Nephron progenitor cell (in vitro differentiated cells): ENCODE results near the gene ELF2.

ENCODE experiments used
- DNase-seq: peaks from one replicate; pipeline ENCODE4 v3.0.0; 2021
- H3K27ac Mint-ChIP-seq: 2 replicates; pipeline ENCODE4 v1.8.0; 2021; ENCODE audit warnings: mild to moderate bottlenecking, moderate library complexity, mixed read lengths
- H3K27me3 Mint-ChIP-seq: 2 replicates; pipeline ENCODE4 v1.8.0; 2021; ENCODE audit warnings: mild to moderate bottlenecking, low read depth, mixed read lengths; ENCODE audit not compliant: poor library complexity
- H3K36me3 Mint-ChIP-seq: 2 replicates; pipeline ENCODE4 v1.8.0; 2021; ENCODE audit warnings: low read depth, mixed read lengths
- H3K4me1 Mint-ChIP-seq: 2 replicates; pipeline ENCODE4 v1.8.0; 2021; ENCODE audit warnings: mixed read lengths
- H3K4me3 Mint-ChIP-seq: 2 replicates; pipeline ENCODE4 v1.8.0; 2021; ENCODE audit warnings: mild to moderate bottlenecking, moderate library complexity, mixed read lengths
- H3K9me3 Mint-ChIP-seq: 2 replicates; pipeline ENCODE4 v1.8.0; 2021; ENCODE audit warnings: mild to moderate bottlenecking, moderate library complexity, mixed read lengths
- TF ChIP-seq, protein P1 (sequence below): fragments of 200-600 bp; sonication (generic); IDR thresholded peaks from 2 replicates; pipeline ENCODE4 v1.5.0; 2021; ENCODE audit warnings: antibody characterized with exemption

ELF2 gene

DNA sequence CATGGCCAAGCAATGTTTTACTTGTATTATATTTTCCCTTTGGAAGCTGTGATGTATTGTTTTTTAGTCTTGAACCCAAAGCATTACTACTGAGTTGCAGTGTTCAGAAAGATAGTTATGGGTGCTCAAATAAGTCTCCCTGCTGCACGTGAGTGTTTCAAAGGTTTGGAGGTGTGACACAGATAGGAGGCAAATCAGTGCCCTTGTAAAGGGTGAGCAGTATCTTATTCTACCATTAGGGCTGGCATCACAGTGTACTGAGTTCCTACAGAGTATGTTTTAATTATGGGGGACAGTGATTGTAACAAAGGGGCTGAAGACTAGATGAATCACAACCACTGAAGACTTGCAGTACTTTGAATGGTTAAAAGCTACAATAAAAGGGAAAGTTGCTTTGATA is 123.1 kb downstream of the ELF2 start:
- peaks cover 66% of the 10 kb centered on the region for H3K36me3 Mint-ChIP-seq
- H3K4me3 Mint-ChIP-seq: no peak overlapping the region
- no peak for DNase-seq
- peaks cover 9% of the 10 kb centered on the region for H3K4me1 Mint-ChIP-seq
- H3K27me3 Mint-ChIP-seq: no peaks in the 10 kb centered on the region
- no peaks in the 10 kb centered on the region for H3K9me3 Mint-ChIP-seq
- TF ChIP-seq, protein P1, sequence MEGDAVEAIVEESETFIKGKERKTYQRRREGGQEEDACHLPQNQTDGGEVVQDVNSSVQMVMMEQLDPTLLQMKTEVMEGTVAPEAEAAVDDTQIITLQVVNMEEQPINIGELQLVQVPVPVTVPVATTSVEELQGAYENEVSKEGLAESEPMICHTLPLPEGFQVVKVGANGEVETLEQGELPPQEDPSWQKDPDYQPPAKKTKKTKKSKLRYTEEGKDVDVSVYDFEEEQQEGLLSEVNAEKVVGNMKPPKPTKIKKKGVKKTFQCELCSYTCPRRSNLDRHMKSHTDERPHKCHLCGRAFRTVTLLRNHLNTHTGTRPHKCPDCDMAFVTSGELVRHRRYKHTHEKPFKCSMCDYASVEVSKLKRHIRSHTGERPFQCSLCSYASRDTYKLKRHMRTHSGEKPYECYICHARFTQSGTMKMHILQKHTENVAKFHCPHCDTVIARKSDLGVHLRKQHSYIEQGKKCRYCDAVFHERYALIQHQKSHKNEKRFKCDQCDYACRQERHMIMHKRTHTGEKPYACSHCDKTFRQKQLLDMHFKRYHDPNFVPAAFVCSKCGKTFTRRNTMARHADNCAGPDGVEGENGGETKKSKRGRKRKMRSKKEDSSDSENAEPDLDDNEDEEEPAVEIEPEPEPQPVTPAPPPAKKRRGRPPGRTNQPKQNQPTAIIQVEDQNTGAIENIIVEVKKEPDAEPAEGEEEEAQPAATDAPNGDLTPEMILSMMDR: no peak
- peak overlapping the region; percentile 5 for H3K27ac Mint-ChIP-seq

DNA sequence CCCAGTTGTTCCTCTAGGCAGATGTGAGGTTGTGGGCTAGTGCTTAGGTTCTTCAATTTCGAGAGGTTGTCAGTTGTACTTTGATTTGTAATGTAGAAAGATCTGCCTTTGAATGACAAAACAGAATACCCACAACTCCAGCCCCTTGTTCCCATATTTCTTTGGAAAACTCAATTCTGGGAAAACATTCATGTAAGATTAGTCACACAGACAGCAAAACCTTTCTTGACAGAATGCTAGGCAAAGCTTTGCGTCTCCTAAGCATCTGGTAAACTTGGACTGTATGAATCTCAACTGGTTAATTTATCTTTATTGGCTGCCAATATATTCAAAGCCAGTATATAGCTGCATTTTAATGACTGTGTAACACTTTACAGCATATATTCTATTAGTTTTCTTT is 126.6 kb downstream of the ELF2 start:
- Mint-ChIP-seq H3K4me3 (no peak overlapping the region), H3K9me3 (no peaks in the 10 kb centered on the region), H3K27ac (peak overlapping the region; percentile 51), H3K36me3 (peaks cover 72% of the 10 kb centered on the region), H3K4me1 (no peaks in the 10 kb centered on the region), H3K27me3 (no peaks in the 10 kb centered on the region)
- DNase-seq: no peak
- TF ChIP-seq, protein P1: no peak

DNA sequence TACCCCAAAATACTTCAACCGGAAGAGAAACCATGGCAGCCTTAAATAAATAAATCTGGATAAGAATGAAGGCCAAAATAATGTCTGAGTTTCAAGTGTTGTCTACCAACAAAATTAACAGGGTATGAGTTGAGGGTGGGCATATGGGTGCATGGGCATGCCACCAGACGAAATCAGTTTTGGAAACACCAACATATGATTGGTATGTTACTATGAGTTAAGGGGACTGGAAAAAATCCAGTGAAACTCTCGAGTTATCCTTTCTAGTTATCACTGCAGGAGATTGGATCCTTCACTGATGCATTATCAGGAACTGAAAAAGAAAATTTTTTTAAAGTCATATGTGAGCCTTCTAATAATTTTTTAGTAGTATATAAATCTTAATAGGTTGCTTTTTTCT is 129.0 kb downstream of the ELF2 start:
- H3K27ac Mint-ChIP-seq: no peak overlapping the region
- peaks cover 1% of the 10 kb centered on the region for H3K4me1 Mint-ChIP-seq
- no peak for DNase-seq
- no peaks in the 10 kb centered on the region for H3K9me3 Mint-ChIP-seq
- H3K36me3 Mint-ChIP-seq: peaks cover 77% of the 10 kb centered on the region
- no peaks in the 10 kb centered on the region for H3K27me3 Mint-ChIP-seq
- H3K4me3 Mint-ChIP-seq: no peak overlapping the region
- TF ChIP-seq, protein P1: no peak

DNA sequence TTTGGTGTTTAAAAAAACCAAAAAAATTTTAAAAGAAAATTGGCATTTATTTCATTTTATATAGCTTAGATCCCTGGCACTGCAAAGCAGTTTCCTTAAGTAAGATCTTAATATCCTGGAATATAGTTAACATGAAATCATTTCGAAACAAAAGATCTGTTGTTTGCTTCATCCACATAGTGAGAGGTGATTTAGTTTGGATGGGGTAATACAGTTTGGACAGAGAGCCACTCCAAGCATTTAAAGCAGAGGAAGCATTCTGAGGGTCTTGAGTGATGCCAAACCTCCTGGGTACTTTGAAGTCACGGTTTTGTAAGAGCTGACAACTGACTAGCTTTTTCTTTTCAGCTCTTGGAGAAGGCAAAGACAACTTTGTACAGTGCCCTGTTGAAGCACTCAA is 132.7 kb downstream of the ELF2 start:
- Mint-ChIP-seq H3K4me3 (no peak overlapping the region), H3K4me1 (peaks cover 4% of the 10 kb centered on the region), H3K27ac (peak overlapping the region; percentile 31), H3K9me3 (peaks cover 4% of the 10 kb centered on the region), H3K36me3 (peaks cover 81% of the 10 kb centered on the region), H3K27me3 (no peaks in the 10 kb centered on the region)
- TF ChIP-seq, protein P1: no peak
- no peak for DNase-seq

DNA sequence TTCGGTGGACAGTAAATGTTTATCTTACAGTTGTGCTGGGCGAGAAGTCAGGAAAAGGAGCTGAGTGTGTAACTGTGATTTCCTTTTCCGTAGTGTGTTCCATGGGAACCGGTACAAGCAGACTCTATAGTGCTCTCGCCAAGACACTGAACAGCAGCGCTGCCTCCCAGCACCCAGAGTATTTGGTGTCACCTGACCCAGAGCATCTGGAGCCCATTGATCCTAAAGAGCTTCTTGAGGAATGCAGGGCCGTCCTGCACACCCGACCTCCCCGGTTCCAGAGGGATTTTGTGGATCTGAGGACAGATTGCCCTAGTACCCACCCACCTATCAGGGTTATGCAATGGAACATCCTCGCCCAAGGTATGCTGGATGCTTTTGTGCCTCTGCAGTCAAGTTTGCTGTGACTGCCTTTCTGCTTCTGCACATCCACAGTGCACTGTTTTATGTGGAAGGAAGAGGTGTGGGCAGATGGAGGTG is 134.0 kb downstream of the ELF2 start:
- Mint-ChIP-seq H3K4me1 (peaks cover 4% of the 10 kb centered on the region), H3K4me3 (no peak overlapping the region), H3K27ac (peak overlapping the region; percentile 79), H3K36me3 (peaks cover 79% of the 10 kb centered on the region), H3K27me3 (no peaks in the 10 kb centered on the region), H3K9me3 (peaks cover 4% of the 10 kb centered on the region)
- DNase-seq: no peak
- TF ChIP-seq, protein P1: no peak

DNA sequence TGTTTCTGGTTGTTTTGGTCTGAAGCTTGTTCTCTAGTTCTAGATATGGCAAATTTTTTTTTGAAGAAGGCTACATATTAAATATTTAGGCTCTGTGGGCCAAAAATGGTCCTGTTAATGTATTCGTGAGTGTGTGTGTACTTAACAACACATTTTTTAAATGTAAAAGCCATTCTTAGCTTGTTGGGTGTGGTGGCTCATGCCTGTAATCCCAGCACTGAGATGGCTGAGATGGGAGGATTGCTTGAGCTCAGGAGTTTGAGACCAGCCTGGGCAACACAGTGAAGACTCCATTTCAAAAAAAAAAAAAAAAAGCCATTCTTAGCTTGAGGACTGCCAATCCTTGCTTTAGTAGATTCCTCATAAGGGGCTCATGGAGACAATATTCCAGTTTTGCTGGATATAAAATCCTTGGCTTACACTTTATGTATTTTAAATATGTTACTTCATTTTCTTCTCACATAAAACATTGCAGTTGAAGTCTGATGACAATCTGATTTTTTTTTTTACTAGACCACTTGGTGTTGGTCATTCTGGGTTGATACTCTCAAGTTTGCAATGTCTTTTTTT is 138.1 kb downstream of the ELF2 start:
- H3K36me3 Mint-ChIP-seq: peaks cover 82% of the 10 kb centered on the region
- H3K27ac Mint-ChIP-seq: no peak overlapping the region

More for the DNA sequence above, 138.1 kb downstream of the ELF2 start:
- Mint-ChIP-seq H3K9me3 (peaks cover 4% of the 10 kb centered on the region), H3K4me1 (peaks cover 19% of the 10 kb centered on the region), H3K4me3 (no peak overlapping the region), H3K27me3 (peaks cover 2% of the 10 kb centered on the region)
- TF ChIP-seq, protein P1: no peak
- DNase-seq: no peak
